ENCODE data around the gene SCN3B. TPM values are rescaled to one million over a fixed set of nuclear protein-coding genes. Genes with fewer than 3 reads are reported as not detected.

Gene SCN3B
- total RNA-seq, 1 donor from 2014 or later, result 3.2 TPM

- DNase-seq (ENCODE audit: extremely low spot score in 2 of 2), result no peak
- Histone ChIP-seq H3K4me1 (no peaks in the 10 kb centered on the region), H3K27ac (no peak overlapping the region), H3K4me3 (no peak overlapping the region), H3K9me3 (no peaks in the 10 kb centered on the region), H3K36me3 (no peaks in the 10 kb centered on the region), H3K27me3 (no peaks in the 10 kb centered on the region)
- intact Hi-C loops (cut with DNase I), result no loop called here
- TF ChIP-seq CTCF (IDR thresholded peaks at IDR 0.05), result no peak
- TF ChIP-seq POLR2A (IDR thresholded peaks at IDR 0.05), result no peak
- no peak for TF ChIP-seq POLR2AphosphoS5 (IDR thresholded peaks at IDR 0.05; ENCODE audit: insufficient read depth in 1 of 2, low read depth in 1 of 2)
These were observed 30.2 kb upstream of the SCN3B start for GRCh38 chr11:123684601-123685000.

GRCh38 chr11:123683428-123684170 lies 29.2 kb upstream of the SCN3B start:
- intact Hi-C loops (cut with DNase I), result no loop called here
- no peak for DNase-seq (ENCODE audit: extremely low spot score in 2 of 2)
- Histone ChIP-seq H3K9me3 (no peaks in the 10 kb centered on the region), H3K27ac (no peak overlapping the region), H3K4me3 (no peak overlapping the region), H3K4me1 (no peaks in the 10 kb centered on the region), H3K27me3 (no peaks in the 10 kb centered on the region), H3K36me3 (no peaks in the 10 kb centered on the region)
- no peak for TF ChIP-seq POLR2A (IDR thresholded peaks at IDR 0.05)
- no peak for TF ChIP-seq POLR2AphosphoS5 (IDR thresholded peaks at IDR 0.05; ENCODE audit: insufficient read depth in 1 of 2, low read depth in 1 of 2)
- no peak for TF ChIP-seq CTCF (IDR thresholded peaks at IDR 0.05)

- Histone ChIP-seq H3K4me3 (no peak overlapping the region), H3K36me3 (no peaks in the 10 kb centered on the region), H3K27ac (no peak overlapping the region), H3K4me1 (no peaks in the 10 kb centered on the region), H3K9me3 (no peaks in the 10 kb centered on the region), H3K27me3 (no peaks in the 10 kb centered on the region)
- intact Hi-C loops (cut with DNase I), result no loop called here
- no peak for DNase-seq (ENCODE audit: extremely low spot score in 2 of 2)
- TF ChIP-seq POLR2AphosphoS5 (IDR thresholded peaks at IDR 0.05; ENCODE audit: insufficient read depth in 1 of 2, low read depth in 1 of 2) (no peak), POLR2A (IDR thresholded peaks at IDR 0.05) (no peak), CTCF (IDR thresholded peaks at IDR 0.05) (no peak)
These were observed 28.4 kb upstream of the SCN3B start for GRCh38 chr11:123682696-123683410.

DNA sequence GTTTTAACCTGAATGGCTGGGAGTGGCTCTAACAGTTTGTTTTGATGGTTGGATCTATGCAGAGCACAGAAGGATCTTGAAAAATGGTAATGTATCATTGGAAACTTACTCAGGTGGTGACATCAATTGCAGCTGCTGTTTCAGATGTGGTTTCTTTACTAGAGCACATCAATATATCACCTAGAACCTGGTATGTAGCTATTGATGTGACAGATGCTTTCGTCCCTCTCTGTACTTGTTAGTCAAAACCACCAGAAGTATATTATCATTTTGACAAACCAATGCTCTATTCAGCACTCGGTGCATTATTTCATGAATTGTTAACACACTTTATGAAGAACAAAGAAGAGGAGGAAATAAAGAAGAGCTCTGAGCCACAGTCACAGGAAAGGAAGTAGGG lies 26.6 kb upstream of the SCN3B start:
- H3K4me1 ChIP-seq, result no peaks in the 10 kb centered on the region
- H3K27me3 ChIP-seq, result no peaks in the 10 kb centered on the region
- H3K4me3 ChIP-seq, result no peak overlapping the region
- intact Hi-C loops (cut with DNase I), result no loop called here
- no peaks in the 10 kb centered on the region for H3K9me3 ChIP-seq
- DNase-seq (ENCODE audit: extremely low spot score in 2 of 2), result no peak
- no peak for TF ChIP-seq CTCF (IDR thresholded peaks at IDR 0.05)
- no peak for TF ChIP-seq POLR2AphosphoS5 (IDR thresholded peaks at IDR 0.05; ENCODE audit: insufficient read depth in 1 of 2, low read depth in 1 of 2)
- TF ChIP-seq POLR2A (IDR thresholded peaks at IDR 0.05), result no peak
- no peak overlapping the region for H3K27ac ChIP-seq
- H3K36me3 ChIP-seq, result no peaks in the 10 kb centered on the region

- H3K4me1 ChIP-seq, result no peaks in the 10 kb centered on the region
- TF ChIP-seq POLR2A (IDR thresholded peaks at IDR 0.05) (no peak), CTCF (IDR thresholded peaks at IDR 0.05) (no peak), POLR2AphosphoS5 (IDR thresholded peaks at IDR 0.05; ENCODE audit: insufficient read depth in 1 of 2, low read depth in 1 of 2) (no peak)
- no peak overlapping the region for H3K4me3 ChIP-seq
- no peaks in the 10 kb centered on the region for H3K27me3 ChIP-seq
- intact Hi-C loops (cut with DNase I), result no loop called here
- H3K9me3 ChIP-seq, result no peaks in the 10 kb centered on the region
- no peak overlapping the region for H3K27ac ChIP-seq
- DNase-seq (ENCODE audit: extremely low spot score in 2 of 2), result no peak
- no peaks in the 10 kb centered on the region for H3K36me3 ChIP-seq
These were observed 23.8 kb upstream of the SCN3B start for GRCh38 chr11:123678246-123678645.

Data from vagina (tissue), 2 donors.